Measurements from ENCODE around the gene LNX1. TPM values are rescaled to one million over a fixed set of nuclear protein-coding genes. Genes with fewer than 3 reads are reported as not detected.

The LNX1 gene
- polyA plus RNA-seq, 3 donors: 0.09 to 0.13 TPM; not detected in 1

DNA sequence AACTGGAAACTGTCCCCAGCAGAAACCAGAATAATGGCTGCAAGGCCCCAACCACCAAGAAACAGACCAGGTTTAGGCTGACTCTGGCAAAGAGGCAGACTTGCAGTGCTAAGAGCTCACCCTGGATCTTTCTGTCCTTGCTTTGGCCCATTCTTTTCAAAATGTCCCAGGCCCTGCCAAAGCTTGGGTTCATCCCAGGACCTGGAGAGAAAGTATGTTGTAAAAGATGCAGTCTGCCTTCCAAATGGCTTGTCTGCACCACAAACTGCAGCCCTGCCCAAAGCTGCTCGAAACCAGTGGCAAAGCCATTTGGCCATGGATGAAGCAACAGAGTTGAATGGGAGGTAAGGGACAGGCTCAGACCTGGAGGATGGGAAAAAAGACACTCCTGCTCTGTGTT lies 38.0 kb upstream of the LNX1 start:
- Histone ChIP-seq H3K27ac (ENCODE audit: low read depth in 1 of 2, low read length in 2 of 2) (no peak overlapping the region), H3K9me3 (replicated peaks in 1 of 2; ENCODE audit: control insufficient read depth in 1 of 2, insufficient read depth in 1 of 2, low read length in 2 of 2) (no peaks in the 10 kb centered on the region), H3K36me3 (replicated peaks in 1 of 2; ENCODE audit: control insufficient read depth in 1 of 2, insufficient read depth in 2 of 2, low read length in 2 of 2) (no peaks in the 10 kb centered on the region), H3K4me2 (replicated peaks; ENCODE audit: extremely low read depth, low read length, poor library complexity, severe bottlenecking) (no peak overlapping the region), H3K27me3 (ENCODE audit: control insufficient read depth in 2 of 2, insufficient read depth in 2 of 2, low read length in 2 of 2) (no peaks in the 10 kb centered on the region), H3K9ac (ENCODE audit: insufficient read depth, low read length, poor library complexity, severe bottlenecking) (no peak overlapping the region), H4K20me1 (ENCODE audit: insufficient read depth, low read length) (no peaks in the 10 kb centered on the region), H3K4me3 (replicated peaks in 1 of 3; ENCODE audit: low read depth in 2 of 3, low read length in 3 of 3) (no peak overlapping the region), H3K79me2 (ENCODE audit: insufficient read depth, low read length) (no peaks in the 10 kb centered on the region), H3K4me1 (ENCODE audit: control insufficient read depth in 1 of 2, insufficient read depth in 2 of 2, low read length in 2 of 2) (peaks cover 8 to 10% of the 10 kb centered on the region in 2 donors), H2AFZ (ENCODE audit: insufficient read depth, low read depth, low read length, poor library complexity, severe bottlenecking) (no peak overlapping the region)
- peaks cover 0 to 2% (median 2%) of the 10 kb centered on the region in 3 donors for H3K27me3 Mint-ChIP-seq (ENCODE audit: low read depth in 3 of 3)
- intact Hi-C loops (cut with micrococcal nuclease): no loop called here
- H3K36me3 Mint-ChIP-seq: no peaks in the 10 kb centered on the region
- H3K9me3 Mint-ChIP-seq: peaks cover 0 to 5% (median under 1%) of the 10 kb centered on the region in 7 donors
- peaks cover 17% of the 10 kb centered on the region for H3K4me1 Mint-ChIP-seq
- no peak for DNase-seq
- H3K27ac Mint-ChIP-seq: no peak overlapping the region
- 54% methylated on average over 1 of the region's 1 CpG for WGBS (ENCODE audit: insufficient coverage)
- H3K4me3 Mint-ChIP-seq: no peak overlapping the region
- TF ChIP-seq, protein P1, sequence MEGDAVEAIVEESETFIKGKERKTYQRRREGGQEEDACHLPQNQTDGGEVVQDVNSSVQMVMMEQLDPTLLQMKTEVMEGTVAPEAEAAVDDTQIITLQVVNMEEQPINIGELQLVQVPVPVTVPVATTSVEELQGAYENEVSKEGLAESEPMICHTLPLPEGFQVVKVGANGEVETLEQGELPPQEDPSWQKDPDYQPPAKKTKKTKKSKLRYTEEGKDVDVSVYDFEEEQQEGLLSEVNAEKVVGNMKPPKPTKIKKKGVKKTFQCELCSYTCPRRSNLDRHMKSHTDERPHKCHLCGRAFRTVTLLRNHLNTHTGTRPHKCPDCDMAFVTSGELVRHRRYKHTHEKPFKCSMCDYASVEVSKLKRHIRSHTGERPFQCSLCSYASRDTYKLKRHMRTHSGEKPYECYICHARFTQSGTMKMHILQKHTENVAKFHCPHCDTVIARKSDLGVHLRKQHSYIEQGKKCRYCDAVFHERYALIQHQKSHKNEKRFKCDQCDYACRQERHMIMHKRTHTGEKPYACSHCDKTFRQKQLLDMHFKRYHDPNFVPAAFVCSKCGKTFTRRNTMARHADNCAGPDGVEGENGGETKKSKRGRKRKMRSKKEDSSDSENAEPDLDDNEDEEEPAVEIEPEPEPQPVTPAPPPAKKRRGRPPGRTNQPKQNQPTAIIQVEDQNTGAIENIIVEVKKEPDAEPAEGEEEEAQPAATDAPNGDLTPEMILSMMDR (IDR thresholded peaks at IDR 0.05): no peak

DNA sequence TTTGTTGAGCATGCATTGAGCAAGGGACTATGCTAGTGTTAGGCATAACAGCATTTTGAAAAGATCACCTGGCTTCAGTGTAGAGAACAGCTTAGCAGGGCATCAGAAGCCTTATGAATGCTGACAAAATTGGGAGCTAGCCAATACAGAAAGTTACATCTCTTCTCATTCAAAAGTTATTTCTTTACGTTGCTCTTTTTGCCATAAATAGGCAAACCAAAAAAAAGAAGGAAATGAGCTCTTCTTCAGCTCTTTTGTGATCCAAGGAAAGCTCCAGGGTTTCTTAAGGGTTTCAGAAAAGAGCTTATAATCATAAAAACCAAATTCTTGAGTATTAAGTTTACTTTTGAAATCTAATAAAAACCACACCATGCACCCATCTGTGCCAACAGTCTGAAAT lies 35.2 kb upstream of the LNX1 start:
- DNase-seq: no peak
- Histone ChIP-seq H3K79me2 (ENCODE audit: insufficient read depth, low read length) (no peaks in the 10 kb centered on the region), H3K27me3 (ENCODE audit: control insufficient read depth in 2 of 2, insufficient read depth in 2 of 2, low read length in 2 of 2) (no peaks in the 10 kb centered on the region), H3K36me3 (replicated peaks in 1 of 2; ENCODE audit: control insufficient read depth in 1 of 2, insufficient read depth in 2 of 2, low read length in 2 of 2) (no peaks in the 10 kb centered on the region), H3K4me1 (ENCODE audit: control insufficient read depth in 1 of 2, insufficient read depth in 2 of 2, low read length in 2 of 2) (no peaks in the 10 kb centered on the region), H3K27ac (ENCODE audit: low read depth in 1 of 2, low read length in 2 of 2) (no peak overlapping the region), H3K9me3 (replicated peaks in 1 of 2; ENCODE audit: control insufficient read depth in 1 of 2, insufficient read depth in 1 of 2, low read length in 2 of 2) (no peaks in the 10 kb centered on the region), H2AFZ (ENCODE audit: insufficient read depth, low read depth, low read length, poor library complexity, severe bottlenecking) (no peak overlapping the region), H3K4me2 (replicated peaks; ENCODE audit: extremely low read depth, low read length, poor library complexity, severe bottlenecking) (no peak overlapping the region), H3K9ac (ENCODE audit: insufficient read depth, low read length, poor library complexity, severe bottlenecking) (no peak overlapping the region), H4K20me1 (ENCODE audit: insufficient read depth, low read length) (no peaks in the 10 kb centered on the region), H3K4me3 (replicated peaks in 1 of 3; ENCODE audit: low read depth in 2 of 3, low read length in 3 of 3) (no peak overlapping the region)
- intact Hi-C loops (cut with micrococcal nuclease): no loop called here
- H3K4me3 Mint-ChIP-seq: no peak overlapping the region
- H3K36me3 Mint-ChIP-seq: no peaks in the 10 kb centered on the region
- TF ChIP-seq, protein P1 (IDR thresholded peaks at IDR 0.05): no peak
- no peak overlapping the region for H3K27ac Mint-ChIP-seq
- WGBS (ENCODE audit: insufficient coverage): 0% methylated on average over 1 of the region's 1 CpG
- H3K9me3 Mint-ChIP-seq: peaks cover 0 to 9% (median 4%) of the 10 kb centered on the region in 7 donors
- H3K4me1 Mint-ChIP-seq: peaks cover 3% of the 10 kb centered on the region
- H3K27me3 Mint-ChIP-seq (ENCODE audit: low read depth in 3 of 3): peaks cover 0 to 3% (median 2%) of the 10 kb centered on the region in 3 donors

Data from CD14-positive monocyte (primary cell).